ENCODE data around the gene CCNJ. TPM values are rescaled to one million over a fixed set of nuclear protein-coding genes. Genes with fewer than 3 reads are reported as not detected.

Gene CCNJ
- total and polyA plus RNA-seq, 2 experiments from 2014 or later: 14.1 to 29.6 TPM

DNA sequence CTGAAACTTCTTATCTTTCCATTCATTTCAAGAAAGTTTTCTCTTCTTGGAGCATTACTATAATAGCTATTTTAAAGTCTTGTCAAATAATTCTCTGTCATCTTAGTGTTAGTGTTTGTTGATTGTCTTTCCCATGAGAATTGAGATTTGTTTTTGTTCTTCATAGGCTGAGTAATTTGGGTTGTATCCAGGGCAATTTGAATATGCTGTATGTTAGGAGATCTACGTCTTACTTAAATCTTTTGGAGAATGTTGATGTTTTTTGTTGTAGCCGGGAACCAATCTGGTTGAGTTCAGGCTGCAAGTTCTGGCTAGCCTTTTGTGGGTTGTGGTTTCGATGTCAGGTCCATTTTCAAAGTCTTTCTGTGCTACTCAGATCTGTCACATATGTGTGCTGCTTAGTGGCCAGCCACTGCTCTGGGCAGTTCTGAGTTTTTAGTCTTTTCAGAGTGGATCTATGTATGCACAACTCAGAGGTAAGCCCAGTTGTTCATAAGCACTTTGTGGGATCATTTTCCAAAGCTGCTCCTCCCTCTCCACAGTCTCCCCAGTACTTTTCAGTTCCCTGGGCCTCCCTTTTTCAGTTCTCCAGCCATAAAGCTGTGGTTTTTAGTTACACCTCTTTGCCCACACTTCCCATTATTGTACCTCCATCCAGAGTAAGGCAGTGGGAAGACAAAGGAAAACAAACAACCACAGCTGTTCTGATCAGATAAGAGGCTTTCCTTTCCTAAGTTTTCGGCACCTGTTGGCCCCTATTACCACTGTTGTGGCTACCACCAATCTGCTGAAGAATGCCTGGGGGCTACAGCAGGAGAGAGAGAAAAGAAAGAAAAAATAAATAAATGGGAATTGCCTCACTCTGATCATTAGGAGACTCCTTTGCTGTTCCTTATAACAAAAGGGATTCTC lies 4.7 kb upstream of the CCNJ start:
- ATAC-seq (no peak), DNase-seq (ENCODE audit: low spot score) (no peak)
- peak overlapping the region; percentile 44; the same call in 1 of the 2 replicates for H2AFZ ChIP-seq
- peaks cover 4% of the 10 kb centered on the region for H3K4me1 Mint-ChIP-seq
- no peaks in the 10 kb centered on the region for H3K9me2 ChIP-seq (ENCODE audit: insufficient read depth)
- peaks cover 3% of the 10 kb centered on the region for H3K27me3 Mint-ChIP-seq (ENCODE audit: insufficient read depth, low read depth, poor library complexity)
- no peak overlapping the region for H3K4me2 ChIP-seq
- H3F3A ChIP-seq (replicated peaks; ENCODE audit: low read depth): no peaks in the 10 kb centered on the region
- no peaks in the 10 kb centered on the region for H3K36me3 ChIP-seq (ENCODE audit: insufficient read depth)
- H4K20me1 ChIP-seq (replicated peaks; ENCODE audit: insufficient read depth): no peaks in the 10 kb centered on the region
- H3K9me3 Mint-ChIP-seq: peaks cover 4% of the 10 kb centered on the region; the same call in 2 of the 3 replicates
- H3K27me3 ChIP-seq (ENCODE audit: insufficient read depth): peaks cover 13% of the 10 kb centered on the region
- H3K4me3 Mint-ChIP-seq: no peak overlapping the region
- no peak for TF ChIP-seq POLR2AphosphoS5 (IDR thresholded peaks at IDR 0.05; ENCODE audit: low read depth)
- TF ChIP-seq EZH2 (IDR thresholded peaks at IDR 0.05; ENCODE audit: low read depth, unreplicated experiment): no peak
- TF ChIP-seq CTCF (conservative IDR thresholded peaks at IDR 0.05; ENCODE audit: low read depth in 2 of 2): no peak
- TF ChIP-seq, protein P1, sequence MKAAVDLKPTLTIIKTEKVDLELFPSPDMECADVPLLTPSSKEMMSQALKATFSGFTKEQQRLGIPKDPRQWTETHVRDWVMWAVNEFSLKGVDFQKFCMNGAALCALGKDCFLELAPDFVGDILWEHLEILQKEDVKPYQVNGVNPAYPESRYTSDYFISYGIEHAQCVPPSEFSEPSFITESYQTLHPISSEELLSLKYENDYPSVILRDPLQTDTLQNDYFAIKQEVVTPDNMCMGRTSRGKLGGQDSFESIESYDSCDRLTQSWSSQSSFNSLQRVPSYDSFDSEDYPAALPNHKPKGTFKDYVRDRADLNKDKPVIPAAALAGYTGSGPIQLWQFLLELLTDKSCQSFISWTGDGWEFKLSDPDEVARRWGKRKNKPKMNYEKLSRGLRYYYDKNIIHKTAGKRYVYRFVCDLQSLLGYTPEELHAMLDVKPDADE (IDR thresholded peaks at IDR 0.05): no peak
- no peak for TF ChIP-seq EZH2phosphoT487 (IDR thresholded peaks at IDR 0.05; ENCODE audit: unreplicated experiment)
- TF ChIP-seq ZNF114 (CRISPR knock-in tag; IDR thresholded peaks at IDR 0.05): no peak
- TF ChIP-seq NANOG (IDR thresholded peaks at IDR 0.05; ENCODE audit: borderline replicate concordance): no peak
- TF ChIP-seq ZNF331 (CRISPR knock-in tag; IDR thresholded peaks at IDR 0.05; ENCODE audit: low read depth): no peak
- no peak for TF ChIP-seq JUNB (IDR thresholded peaks at IDR 0.05; ENCODE audit: unreplicated experiment)
- no peak for TF ChIP-seq STAT1 (IDR thresholded peaks at IDR 0.05; ENCODE audit: unreplicated experiment)
- no peak for TF ChIP-seq ZNF462 (CRISPR knock-in tag; IDR thresholded peaks at IDR 0.05)
- TF ChIP-seq CREB1 (CRISPR knock-in tag; IDR thresholded peaks at IDR 0.05; ENCODE audit: low read depth): no peak
- no peak for TF ChIP-seq REST (IDR thresholded peaks at IDR 0.05; ENCODE audit: unreplicated experiment)
- H3K79me2 ChIP-seq (replicated peaks; ENCODE audit: insufficient read depth): no peaks in the 10 kb centered on the region
- H3K27ac ChIP-seq (ENCODE audit: low read depth): no peak overlapping the region
- no peak overlapping the region for H3K27ac Mint-ChIP-seq
- H3K36me3 Mint-ChIP-seq (ENCODE audit: low read depth): no peaks in the 10 kb centered on the region; the same call in 2 of the 3 replicates
- no peaks in the 10 kb centered on the region for H3K4me1 ChIP-seq (ENCODE audit: insufficient read depth)
- no peak overlapping the region for H3K4me3 ChIP-seq

All from GM23338 (cell line).